COR-L47 (cell line): ENCODE results near the gene C11orf21.

Experiments
- DNase-seq: peaks from one replicate; lab custom pipeline; 2025; lab: John Stamatoyannopoulos, UW

C11orf21 gene

DNA sequence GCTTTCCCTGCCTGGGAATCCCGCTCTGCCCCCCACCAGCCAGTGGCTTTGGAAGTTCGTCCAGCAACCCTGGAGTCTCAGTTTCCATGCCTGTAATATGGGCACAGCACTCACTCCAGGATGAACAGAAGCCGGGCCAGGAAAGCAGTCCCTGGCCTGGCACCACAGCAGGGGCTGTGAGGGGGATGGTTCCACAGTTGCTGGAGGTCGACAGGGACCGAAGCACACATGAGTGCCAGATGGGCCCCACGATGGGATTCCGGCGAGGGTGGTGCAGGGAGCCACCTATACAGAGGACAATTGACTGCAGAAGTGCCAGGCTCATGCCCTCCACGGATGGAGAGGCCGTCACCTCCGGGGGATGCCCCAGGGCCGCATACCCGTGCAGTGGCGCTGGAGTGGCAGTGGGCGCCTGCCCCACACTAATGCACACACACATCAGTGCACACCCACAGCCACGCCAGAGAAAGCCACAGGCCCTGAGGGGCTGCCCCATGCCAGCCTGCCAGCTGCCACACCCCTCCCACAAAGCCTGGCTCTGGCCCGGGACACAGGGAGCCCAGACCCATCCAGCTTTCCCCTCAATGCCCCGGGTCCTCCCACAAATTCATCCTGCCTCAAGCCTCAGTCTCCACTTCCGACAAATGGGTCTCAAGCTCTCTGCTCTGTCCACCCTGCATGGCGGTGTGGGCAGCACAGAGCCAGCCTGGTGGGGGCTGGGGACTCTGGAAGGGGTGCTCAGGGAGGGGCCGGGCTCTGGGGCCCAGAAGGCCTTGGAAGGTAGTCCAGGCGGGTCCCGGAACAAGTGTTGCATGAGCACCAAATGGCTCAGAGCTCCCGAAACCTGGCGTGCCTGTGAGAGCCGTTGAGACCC, 41.0 kb downstream of the C11orf21 start:
- DNase-seq = no peak

DNA sequence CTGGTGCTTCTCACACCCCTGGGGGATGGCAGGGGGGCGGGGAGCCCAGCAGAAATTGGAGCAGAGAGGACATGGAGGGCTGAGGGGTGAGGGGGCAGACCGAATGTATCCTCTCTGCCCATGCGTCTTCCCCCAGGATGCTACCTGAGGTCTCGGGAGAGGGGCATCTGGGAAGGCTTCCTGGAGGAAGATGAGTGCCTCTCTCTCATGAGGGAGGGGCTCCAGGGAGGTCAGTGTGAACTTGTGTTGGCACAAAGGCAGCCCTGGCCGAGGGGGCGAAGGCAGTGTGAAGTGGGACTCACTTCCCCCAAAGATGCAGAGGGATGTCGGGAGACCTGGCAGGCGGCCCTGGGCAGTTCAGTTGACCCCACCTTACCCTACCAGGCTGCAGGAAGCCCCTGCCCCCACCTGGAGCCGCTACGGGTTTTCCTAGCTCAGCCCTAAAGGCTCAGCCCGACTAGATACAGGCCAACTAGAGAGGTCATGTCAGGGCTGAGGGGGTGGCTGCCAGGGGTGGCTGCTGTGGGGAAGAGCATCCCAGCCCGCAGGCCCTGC, 41.7 kb downstream of the C11orf21 start:
- no peak for DNase-seq

DNA sequence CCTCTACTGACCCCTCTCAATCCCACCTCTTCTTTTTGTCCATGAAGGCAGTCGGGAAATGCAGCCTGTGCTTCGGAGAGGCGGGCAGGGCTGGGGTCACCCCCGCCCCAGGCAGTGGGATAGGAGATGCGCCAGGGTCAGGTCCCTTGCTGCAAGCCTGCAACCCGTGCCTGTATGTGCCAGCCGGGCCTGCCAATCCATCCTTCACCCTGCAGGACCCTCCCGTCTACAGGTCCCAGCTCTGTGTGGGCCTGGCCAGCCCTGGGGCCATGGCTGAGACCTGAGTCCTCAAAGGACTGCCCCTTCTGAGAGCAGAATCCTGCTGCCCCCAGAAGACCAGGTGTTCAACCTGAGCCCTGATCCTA, 42.3 kb downstream of the C11orf21 start:
- no peak for DNase-seq

DNA sequence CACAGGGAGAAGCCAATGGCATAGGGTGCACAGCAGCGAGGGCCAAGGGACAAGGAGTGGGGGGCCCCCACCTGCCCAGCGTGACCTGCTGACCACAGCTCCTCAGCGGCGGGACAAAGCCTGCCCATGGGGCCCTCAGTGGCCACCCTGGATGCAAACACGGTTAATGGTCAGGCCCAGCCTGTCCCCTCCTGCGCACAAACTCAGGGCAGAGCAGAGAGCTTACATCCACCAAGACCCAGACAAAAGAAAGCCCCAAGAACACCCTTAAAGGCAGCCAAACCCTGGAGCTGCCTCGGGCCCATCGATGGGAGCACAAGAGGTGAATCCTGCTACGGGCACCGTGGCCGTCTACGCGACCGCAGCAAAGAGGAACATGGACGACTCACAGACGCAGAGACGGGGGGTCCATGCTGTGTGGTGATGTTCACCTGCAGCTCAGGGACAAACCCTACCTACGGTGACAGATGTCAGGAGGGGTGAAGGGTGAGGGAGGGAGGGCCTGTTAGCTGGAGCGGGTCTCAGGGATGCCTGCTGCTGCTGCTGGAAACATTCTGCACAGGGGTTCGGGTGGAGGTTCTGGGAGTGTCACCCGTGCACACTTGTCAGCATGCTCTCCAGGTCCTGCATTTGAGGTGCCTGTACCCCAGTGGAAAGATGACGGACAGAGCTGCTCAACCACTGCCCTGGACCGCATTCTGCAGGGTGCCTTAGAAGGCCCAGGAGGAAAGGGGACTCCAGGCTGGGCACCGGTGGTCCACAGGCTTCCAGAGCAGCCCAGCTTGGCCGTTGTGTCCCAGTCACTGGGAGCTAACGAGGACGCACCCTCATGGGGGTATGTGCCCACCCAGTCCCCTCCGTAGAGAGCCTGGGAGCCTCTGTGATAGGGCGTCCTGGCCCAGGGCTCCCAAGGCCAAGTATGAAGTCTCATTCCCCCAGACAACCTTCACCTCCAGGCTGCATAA, 42.9 kb downstream of the C11orf21 start:
- no peak for DNase-seq

DNA sequence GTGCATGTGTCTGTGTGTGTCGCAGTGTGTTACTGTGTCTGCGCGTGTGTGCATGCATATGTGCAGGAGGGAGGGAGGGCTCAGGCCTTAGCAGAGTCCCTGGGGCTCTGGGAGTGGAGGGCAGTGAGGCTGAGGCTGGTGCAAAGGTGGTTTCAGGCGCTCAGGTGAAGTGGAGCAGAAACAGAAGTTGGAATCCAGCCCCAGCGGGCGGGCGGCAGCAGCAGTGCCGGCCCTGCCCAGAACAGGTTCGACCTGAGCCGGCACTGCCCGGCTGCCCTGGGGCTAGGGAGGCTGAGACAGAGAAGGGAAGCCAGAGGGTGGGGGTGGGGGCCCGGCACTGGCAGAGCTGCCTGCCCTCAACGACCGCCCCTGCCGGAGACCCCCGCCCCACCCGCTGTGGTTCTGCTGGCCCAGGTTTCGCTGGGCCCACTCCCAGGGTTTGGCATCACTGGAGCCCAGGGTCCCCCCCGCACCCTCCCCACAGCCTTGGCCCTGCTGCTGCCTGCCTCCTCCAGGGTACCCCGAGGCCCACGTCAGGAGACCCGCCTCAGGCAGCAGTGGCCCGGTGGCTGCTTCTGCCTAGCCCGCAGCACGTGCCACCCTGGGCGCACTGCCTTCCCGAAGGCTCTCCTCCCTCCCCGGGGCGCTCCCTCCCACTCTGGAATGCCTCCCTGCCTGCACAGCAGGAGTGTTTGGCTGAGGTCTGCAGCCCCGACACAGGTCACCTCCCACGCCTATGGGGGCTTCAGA, 44.6 kb downstream of the C11orf21 start:
- DNase-seq = no peak

DNA sequence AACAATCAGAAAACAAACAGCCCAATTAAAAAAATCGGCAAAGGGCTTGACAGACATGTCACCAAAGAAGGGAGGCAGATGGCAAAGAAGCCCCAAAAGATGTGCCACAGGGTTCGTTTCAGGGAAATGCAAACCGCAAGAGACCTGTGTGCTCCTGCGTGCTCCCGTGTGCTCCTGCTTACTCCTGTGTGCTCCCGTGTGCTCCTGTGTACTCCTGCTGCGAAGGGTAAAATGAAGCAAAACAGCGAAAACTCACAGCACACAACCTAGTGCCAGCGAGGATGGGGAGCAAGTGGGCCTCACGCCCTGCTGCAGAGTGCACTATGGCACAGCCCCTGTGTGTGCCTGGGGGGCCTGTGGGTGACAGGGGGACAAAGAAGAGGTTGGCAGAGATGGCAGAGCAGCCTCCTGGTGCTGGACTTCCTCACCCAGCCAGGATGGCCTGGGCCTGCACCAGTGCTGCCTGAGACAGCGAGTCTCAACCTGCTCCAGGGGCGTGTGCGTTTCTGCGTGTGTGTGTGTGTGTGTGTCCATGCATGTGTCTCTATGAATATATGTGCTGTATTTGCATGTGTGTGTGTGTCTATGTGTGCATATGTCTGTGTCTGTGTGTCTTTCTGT, 45.3 kb downstream of the C11orf21 start:
- no peak for DNase-seq

DNA sequence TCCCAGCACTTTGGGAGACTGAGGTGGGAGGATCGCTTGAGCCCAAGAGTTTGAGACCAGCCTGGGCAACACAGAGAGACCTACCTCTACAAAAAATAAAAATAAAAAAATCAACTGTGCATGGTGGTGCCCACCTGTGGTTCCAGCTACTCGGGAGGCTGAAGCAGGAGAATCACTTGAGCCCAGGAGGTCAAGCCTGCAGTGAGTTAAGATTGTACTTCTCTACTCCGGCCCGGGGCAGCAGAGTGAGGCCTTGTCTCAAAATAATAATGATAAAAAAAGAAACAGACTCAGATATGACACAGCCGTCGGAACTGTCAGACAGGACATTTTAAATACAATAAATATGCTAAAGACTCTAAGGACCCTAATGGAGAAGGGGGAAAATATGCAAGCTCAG, 49.7 kb downstream of the C11orf21 start:
- DNase-seq = no peak

DNA sequence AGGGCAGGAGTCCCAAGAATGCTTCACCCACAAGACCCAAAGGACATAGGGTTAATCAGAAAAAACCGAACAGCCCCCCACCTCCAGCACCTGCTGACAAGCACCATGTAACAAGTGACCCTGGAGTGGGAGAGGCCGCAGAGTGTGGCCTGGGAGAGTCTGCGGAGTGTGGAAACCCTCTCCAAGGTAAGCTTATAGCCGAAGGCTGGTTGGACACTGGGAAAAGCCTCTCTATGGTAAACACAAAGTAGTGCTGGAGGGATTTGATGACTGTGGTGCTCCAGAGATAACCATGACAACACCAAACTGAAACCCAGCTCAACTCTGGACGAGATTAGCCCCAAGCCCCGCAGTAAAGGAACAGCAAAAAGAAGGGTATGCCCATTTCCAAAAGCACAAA, 50.6 kb downstream of the C11orf21 start:
- no peak for DNase-seq

DNA sequence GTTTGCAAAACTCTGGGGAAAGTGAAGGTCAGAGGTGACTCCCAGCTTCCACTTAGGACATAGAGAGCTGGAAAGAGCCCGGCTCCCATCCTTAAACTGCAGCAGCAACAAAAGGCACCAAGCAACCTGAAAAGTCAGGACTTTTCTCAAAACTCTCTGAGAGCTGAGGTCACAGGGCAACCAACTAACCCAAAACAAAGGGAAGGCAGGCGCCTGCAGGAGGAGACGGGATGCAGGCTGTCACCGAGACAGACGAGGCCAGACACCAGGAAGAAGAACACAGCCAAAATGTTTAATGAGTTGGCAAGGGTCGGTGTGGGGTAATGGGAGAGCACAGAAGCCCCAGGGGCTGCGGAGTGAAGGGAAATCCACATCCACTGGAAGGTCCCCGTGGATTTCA, 51.2 kb downstream of the C11orf21 start:
- DNase-seq = no peak

DNA sequence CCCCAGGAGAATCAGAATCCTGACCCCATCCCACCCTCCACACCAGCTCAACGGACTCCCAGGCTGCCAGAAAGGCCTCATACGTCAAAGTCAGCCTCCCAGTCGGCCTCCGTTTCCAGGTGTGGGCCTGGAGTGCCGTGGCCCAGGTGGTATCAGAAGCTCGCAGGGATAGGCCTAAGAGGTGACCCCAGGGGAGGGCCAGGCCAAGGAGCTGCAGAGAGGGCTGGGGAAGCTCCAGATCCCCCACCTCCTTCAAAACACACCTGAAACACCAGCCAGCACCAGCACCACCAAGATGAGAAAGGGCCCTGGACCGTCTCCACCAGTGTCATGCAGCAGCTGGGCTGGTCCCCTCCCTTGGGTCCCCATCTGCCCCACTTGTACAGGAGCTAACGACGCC, 51.7 kb downstream of the C11orf21 start:
- DNase-seq = no peak

DNA sequence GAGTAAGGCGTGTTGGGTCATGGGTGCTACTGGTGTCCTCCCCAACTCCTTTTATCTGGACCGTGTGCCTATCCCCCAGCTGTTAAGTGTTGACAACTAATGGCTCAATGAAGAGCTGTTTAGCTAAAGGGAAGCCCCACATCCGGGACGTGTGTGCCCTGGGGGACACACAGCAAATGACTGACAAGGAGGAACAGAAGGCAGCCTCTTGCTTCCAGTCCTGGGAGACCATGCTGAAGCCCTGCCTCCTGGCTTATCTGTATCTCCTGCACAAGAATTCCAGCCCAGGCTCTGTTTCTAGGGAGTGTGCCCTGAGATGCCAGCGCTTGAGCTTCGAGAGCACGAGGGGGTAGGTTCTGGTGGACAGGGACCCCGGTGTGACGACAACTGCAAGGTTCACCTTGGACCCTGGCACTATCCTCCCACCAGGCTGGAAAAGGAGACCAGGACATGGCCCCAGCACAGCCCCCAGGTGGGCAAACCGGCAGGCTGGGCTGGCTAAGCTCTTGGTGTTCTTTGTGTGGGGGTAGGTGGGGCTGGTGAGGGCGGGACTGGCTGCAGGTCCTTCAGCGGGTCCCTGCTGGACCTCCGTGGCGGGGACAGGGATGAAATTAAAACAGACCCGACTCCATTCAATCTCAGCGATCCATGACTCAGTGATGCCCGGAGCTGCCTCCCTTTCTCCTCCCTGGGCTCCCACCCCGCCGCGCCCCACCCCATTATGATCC, 52.4 kb downstream of the C11orf21 start:
- DNase-seq = no peak

DNA sequence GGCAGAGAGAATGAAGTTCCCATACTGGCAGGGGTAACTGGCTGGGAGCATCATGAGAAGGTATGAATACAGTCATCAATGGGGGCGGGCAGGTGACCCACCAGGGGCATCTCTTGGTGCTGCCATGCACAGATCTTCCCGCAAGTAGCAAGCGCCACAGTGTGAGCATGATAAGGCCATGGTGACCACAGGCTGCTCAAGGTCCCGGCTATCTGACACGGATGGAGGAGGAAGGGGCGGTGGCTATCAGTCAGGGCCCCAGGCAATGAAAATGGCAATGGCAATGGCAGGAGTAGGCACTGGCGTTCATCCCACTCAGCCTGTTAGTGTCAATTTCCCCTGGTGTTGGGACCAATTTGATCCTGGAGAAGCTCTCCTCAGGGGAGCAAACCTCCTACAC, 53.0 kb downstream of the C11orf21 start:
- no peak for DNase-seq

DNA sequence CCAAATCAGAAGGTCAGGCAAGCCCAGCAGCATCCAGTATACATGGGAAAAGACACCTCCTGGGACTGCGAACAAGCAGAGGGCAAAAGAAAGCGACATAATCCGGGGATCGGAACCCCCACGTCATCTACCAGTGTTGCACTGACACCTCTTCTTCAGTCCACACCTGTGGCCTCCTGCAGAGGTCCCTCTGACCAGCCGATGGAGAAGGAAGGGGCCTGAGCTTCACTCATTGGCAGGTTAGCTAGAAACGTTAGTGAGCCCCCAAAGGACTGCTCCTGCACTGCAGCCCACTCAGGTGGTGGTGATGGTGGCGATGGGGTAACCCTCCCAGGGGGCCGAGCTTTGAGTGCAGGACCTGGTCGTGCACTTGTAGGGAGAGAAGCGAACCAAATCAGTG, 53.5 kb downstream of the C11orf21 start:
- no peak for DNase-seq

DNA sequence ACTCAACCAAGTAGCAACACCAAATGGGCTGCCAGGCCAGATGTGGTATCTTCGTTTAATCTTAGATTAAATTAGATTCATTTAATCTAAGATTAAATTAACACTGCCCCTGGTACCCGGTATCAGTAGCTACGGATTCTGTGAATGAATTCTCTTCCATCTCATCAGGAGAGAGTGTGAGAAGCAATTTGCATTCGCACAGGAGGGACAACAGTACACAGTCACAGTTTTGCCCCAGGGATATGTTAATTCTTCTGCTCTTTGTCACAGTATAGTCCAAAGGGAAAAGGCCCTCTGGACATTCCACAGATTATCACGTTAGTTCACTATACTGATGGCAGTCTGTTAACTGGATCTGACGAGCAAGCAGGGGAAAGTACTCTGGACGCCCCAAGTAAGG, 54.2 kb downstream of the C11orf21 start:
- no peak for DNase-seq
